ENCODE measurements around the gene GFY. TPM values are rescaled to one million over a fixed set of nuclear protein-coding genes. Genes with fewer than 3 reads are reported as not detected.

Gene GFY
- total and polyA plus RNA-seq, 9 of the 15 experiments (the other 6 are each of a cell fraction or from before 2014, with no cell fraction given) = 0.06 to 0.40 (median 0.19) TPM; not detected in 3

DNA sequence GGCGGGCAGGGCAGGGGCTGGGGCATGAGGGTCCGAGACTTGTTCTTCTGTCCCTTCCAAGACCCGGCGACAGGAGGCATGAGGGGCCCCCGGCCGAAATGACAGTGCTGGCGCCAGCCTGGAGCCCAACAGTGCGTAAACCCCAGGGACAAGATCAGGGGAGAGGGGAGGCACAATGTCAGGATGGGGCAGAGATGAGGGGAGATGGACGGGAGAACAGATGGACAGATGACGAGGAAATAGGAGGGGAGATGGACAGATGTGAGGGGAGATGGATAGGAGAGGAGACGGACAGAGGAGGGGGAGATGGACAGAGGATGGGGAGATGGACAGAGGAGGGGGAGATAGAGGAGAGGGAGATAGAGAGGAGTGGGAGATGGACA, 49.3 kb downstream of the GFY start:
- Histone ChIP-seq H2AFZ (ENCODE audit: low read depth, low read length) (peak overlapping the region; percentile 94), H3K9me1 (ENCODE audit: control insufficient read depth, insufficient read depth, low read length) (no peaks in the 10 kb centered on the region), H3K9me3 (replicated peaks; ENCODE audit: control insufficient read depth, insufficient read depth, low read depth, low read length) (no peaks in the 10 kb centered on the region), H4K20me1 (replicated peaks; ENCODE audit: control insufficient read depth, insufficient read depth, low read length) (no peaks in the 10 kb centered on the region), H3K9ac (ENCODE audit: insufficient read depth in 1 of 2, low read depth in 2 of 2, low read length in 2 of 2) (peak overlapping the region; percentile 53 to 94; a peak in 3 of 4 replicates), H3K4me1 (replicated peaks in 1 of 2; ENCODE audit: control insufficient read depth in 2 of 2, insufficient read depth in 2 of 2, low read length in 2 of 2) (peaks cover 11 to 50% of the 10 kb centered on the region in 2 experiments), H3K4me3 (peak overlapping the region; percentile 56), H3K27me3 (ENCODE audit: control insufficient read depth in 2 of 2, insufficient read depth in 2 of 2, low read length in 2 of 2) (no peaks in the 10 kb centered on the region), H3K79me2 (ENCODE audit: control insufficient read depth, insufficient read depth, low read length) (no peaks in the 10 kb centered on the region), H3K27ac (ENCODE audit: extremely low read depth, low read depth, low read length) (no peak overlapping the region), H3K36me3 (ENCODE audit: control insufficient read depth, insufficient read depth, low read length) (peaks cover 12% of the 10 kb centered on the region; the same call in 1 of the 3 replicates), H3K4me2 (ENCODE audit: insufficient read depth, low read length) (peak overlapping the region; percentile 73)
- WGBS (ENCODE audit: insufficient coverage, low coverage, missing lambda C conversion rate) = 8% methylated on average over 4 of the region's 11 CpGs
- ATAC-seq = no peak
- FAIRE-seq = no peak
- intact Hi-C loops (cut with micrococcal nuclease) (loop anchor here (1.0 kb wide), 1 partner anchor 29 kb away; no protein-coding TSS in a partner anchor), in situ Hi-C loops (cut with MboI) (no loop called here)
- no TSS peak for BruUV-seq (replicated peaks)
- POLR2A ChIA-PET = no interaction called here
- TF ChIP-seq HLTF (IDR thresholded peaks at IDR 0.05) (0 out of 2 replicates have a peak, but pooled peaks have one; percentile 23), ATF7 (IDR thresholded peaks at IDR 0.05) (no peak), KAT7 (CRISPR knock-in tag; IDR thresholded peaks at IDR 0.05; ENCODE audit: borderline replicate concordance) (no peak), OTX1 (CRISPR knock-in tag; IDR thresholded peaks at IDR 0.05) (peak; percentile 71; the same call in 1 of the 2 replicates), LARP7 (IDR thresholded peaks at IDR 0.05) (peak; percentile 77; the same call in 1 of the 2 replicates), ELF4 (CRISPR knock-in tag; IDR thresholded peaks at IDR 0.05) (0 out of 2 replicates have a peak, but pooled peaks have one; percentile 6), ZNF124 (CRISPR knock-in tag; IDR thresholded peaks at IDR 0.05) (no peak), NONO (IDR thresholded peaks at IDR 0.05; ENCODE audit: low read depth in 2 of 2, low read length in 1 of 2) (no peak)
- TF ChIP-seq, protein P1, sequence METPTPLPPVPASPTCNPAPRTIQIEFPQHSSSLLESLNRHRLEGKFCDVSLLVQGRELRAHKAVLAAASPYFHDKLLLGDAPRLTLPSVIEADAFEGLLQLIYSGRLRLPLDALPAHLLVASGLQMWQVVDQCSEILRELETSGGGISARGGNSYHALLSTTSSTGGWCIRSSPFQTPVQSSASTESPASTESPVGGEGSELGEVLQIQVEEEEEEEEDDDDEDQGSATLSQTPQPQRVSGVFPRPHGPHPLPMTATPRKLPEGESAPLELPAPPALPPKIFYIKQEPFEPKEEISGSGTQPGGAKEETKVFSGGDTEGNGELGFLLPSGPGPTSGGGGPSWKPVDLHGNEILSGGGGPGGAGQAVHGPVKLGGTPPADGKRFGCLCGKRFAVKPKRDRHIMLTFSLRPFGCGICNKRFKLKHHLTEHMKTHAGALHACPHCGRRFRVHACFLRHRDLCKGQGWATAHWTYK (CRISPR knock-in tag; IDR thresholded peaks at IDR 0.05) = no peak
- TF ChIP-seq, protein P2, sequence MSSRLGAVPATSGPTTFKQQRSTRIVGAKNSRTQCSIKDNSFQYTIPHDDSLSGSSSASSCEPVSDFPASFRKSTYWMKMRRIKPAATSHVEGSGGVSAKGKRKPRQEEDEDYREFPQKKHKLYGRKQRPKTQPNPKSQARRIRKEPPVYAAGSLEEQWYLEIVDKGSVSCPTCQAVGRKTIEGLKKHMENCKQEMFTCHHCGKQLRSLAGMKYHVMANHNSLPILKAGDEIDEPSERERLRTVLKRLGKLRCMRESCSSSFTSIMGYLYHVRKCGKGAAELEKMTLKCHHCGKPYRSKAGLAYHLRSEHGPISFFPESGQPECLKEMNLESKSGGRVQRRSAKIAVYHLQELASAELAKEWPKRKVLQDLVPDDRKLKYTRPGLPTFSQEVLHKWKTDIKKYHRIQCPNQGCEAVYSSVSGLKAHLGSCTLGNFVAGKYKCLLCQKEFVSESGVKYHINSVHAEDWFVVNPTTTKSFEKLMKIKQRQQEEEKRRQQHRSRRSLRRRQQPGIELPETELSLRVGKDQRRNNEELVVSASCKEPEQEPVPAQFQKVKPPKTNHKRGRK (tag; IDR thresholded peaks at IDR 0.05) = 0 out of 2 replicates have a peak, but pooled peaks have one; percentile 10
- TF ChIP-seq, protein P3, sequence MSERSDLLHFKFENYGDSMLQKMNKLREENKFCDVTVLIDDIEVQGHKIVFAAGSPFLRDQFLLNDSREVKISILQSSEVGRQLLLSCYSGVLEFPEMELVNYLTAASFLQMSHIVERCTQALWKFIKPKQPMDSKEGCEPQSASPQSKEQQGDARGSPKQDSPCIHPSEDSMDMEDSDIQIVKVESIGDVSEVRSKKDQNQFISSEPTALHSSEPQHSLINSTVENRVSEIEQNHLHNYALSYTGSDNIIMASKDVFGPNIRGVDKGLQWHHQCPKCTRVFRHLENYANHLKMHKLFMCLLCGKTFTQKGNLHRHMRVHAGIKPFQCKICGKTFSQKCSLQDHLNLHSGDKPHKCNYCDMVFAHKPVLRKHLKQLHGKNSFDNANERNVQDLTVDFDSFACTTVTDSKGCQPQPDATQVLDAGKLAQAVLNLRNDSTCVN (CRISPR knock-in tag; IDR thresholded peaks at IDR 0.05) = 0 out of 2 replicates have a peak, but pooled peaks have one; percentile 23
- TF ChIP-seq, protein P4, sequence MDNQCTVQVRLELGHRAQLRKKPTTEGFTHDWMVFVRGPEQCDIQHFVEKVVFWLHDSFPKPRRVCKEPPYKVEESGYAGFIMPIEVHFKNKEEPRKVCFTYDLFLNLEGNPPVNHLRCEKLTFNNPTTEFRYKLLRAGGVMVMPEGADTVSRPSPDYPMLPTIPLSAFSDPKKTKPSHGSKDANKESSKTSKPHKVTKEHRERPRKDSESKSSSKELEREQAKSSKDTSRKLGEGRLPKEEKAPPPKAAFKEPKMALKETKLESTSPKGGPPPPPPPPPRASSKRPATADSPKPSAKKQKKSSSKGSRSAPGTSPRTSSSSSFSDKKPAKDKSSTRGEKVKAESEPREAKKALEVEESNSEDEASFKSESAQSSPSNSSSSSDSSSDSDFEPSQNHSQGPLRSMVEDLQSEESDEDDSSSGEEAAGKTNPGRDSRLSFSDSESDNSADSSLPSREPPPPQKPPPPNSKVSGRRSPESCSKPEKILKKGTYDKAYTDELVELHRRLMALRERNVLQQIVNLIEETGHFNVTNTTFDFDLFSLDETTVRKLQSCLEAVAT (IDR thresholded peaks at IDR 0.05) = peak; percentile 24 to 52; a peak in 2 of 4 replicates
- CTCF ChIA-PET (ENCODE audit: low intra/inter-chr PET ratio) = interaction anchor here (0.8 to 1.3 kb wide), 3 partner anchors 28 to 204 kb away, joined by 3 to 5 read pairs (median 3); no protein-coding TSS in a partner anchor
- DNase-seq (ENCODE audit: extremely low read depth in 1 of 4, low spot score in 3 of 4) = no peak
